ENCODE data around the gene CMC4. TPM values are rescaled to one million over a fixed set of nuclear protein-coding genes. Genes with fewer than 3 reads are reported as not detected.
A peak's percentile ranks its signal among the peaks of the same experiment; 100 is the strongest.

CMC4 gene
- total and polyA plus RNA-seq, 9 of the 15 experiments (the other 6 are each of a cell fraction or from before 2014, with no cell fraction given): 3.5 to 16.9 (median 8.2) TPM

- 0 out of 4 replicates have a peak, but pooled peaks of 1 of the 2 experiments have one; percentile 47 for TF ChIP-seq UBTF (IDR thresholded peaks at IDR 0.05; ENCODE audit: borderline replicate concordance in 1 of 2, low read depth in 2 of 2, low read length in 2 of 2)
- peak; percentile 21; the same call in 1 of the 2 replicates for TF ChIP-seq TOE1 (IDR thresholded peaks at IDR 0.05; ENCODE audit: borderline replicate concordance)
- TF ChIP-seq TOE1 (CRISPR knock-in tag; IDR thresholded peaks at IDR 0.05; ENCODE audit: borderline replicate concordance, low read depth): no peak
- TF ChIP-seq GTF2A2 (tag; IDR thresholded peaks at IDR 0.05): no peak
- TF ChIP-seq, protein P1, sequence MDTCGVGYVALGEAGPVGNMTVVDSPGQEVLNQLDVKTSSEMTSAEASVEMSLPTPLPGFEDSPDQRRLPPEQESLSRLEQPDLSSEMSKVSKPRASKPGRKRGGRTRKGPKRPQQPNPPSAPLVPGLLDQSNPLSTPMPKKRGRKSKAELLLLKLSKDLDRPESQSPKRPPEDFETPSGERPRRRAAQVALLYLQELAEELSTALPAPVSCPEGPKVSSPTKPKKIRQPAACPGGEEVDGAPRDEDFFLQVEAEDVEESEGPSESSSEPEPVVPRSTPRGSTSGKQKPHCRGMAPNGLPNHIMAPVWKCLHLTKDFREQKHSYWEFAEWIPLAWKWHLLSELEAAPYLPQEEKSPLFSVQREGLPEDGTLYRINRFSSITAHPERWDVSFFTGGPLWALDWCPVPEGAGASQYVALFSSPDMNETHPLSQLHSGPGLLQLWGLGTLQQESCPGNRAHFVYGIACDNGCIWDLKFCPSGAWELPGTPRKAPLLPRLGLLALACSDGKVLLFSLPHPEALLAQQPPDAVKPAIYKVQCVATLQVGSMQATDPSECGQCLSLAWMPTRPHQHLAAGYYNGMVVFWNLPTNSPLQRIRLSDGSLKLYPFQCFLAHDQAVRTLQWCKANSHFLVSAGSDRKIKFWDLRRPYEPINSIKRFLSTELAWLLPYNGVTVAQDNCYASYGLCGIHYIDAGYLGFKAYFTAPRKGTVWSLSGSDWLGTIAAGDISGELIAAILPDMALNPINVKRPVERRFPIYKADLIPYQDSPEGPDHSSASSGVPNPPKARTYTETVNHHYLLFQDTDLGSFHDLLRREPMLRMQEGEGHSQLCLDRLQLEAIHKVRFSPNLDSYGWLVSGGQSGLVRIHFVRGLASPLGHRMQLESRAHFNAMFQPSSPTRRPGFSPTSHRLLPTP (IDR thresholded peaks at IDR 0.05; ENCODE audit: borderline replicate concordance, extremely low read depth, insufficient read length): no peak
- no peak for TF ChIP-seq NFATC3 (IDR thresholded peaks at IDR 0.05)
- no peak for TF ChIP-seq EWSR1 (IDR thresholded peaks at IDR 0.05; ENCODE audit: borderline replicate concordance, low read depth, partially characterized antibody)
- TF ChIP-seq, protein P2, sequence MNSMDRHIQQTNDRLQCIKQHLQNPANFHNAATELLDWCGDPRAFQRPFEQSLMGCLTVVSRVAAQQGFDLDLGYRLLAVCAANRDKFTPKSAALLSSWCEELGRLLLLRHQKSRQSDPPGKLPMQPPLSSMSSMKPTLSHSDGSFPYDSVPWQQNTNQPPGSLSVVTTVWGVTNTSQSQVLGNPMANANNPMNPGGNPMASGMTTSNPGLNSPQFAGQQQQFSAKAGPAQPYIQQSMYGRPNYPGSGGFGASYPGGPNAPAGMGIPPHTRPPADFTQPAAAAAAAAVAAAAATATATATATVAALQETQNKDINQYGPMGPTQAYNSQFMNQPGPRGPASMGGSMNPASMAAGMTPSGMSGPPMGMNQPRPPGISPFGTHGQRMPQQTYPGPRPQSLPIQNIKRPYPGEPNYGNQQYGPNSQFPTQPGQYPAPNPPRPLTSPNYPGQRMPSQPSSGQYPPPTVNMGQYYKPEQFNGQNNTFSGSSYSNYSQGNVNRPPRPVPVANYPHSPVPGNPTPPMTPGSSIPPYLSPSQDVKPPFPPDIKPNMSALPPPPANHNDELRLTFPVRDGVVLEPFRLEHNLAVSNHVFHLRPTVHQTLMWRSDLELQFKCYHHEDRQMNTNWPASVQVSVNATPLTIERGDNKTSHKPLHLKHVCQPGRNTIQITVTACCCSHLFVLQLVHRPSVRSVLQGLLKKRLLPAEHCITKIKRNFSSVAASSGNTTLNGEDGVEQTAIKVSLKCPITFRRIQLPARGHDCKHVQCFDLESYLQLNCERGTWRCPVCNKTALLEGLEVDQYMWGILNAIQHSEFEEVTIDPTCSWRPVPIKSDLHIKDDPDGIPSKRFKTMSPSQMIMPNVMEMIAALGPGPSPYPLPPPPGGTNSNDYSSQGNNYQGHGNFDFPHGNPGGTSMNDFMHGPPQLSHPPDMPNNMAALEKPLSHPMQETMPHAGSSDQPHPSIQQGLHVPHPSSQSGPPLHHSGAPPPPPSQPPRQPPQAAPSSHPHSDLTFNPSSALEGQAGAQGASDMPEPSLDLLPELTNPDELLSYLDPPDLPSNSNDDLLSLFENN (IDR thresholded peaks at IDR 0.05; ENCODE audit: low read depth in 2 of 2, low read length in 2 of 2): no peak
- TF ChIP-seq RFX1 (IDR thresholded peaks at IDR 0.05): no peak
- TF ChIP-seq BCOR (IDR thresholded peaks at IDR 0.05): no peak
- no peak for TF ChIP-seq TAF9B (IDR thresholded peaks at IDR 0.05; ENCODE audit: partially characterized antibody)
- no peak for TF ChIP-seq PHB2 (IDR thresholded peaks at IDR 0.05; ENCODE audit: low read depth)
- TF ChIP-seq CCAR2 (IDR thresholded peaks at IDR 0.05; ENCODE audit: low read depth, low read length): no peak
- no peak for TF ChIP-seq KLF6 (CRISPR knock-in tag; IDR thresholded peaks at IDR 0.05; ENCODE audit: borderline replicate concordance)
- TF ChIP-seq ZNF395 (CRISPR knock-in tag; IDR thresholded peaks at IDR 0.05): no peak
- TF ChIP-seq NFYB (IDR thresholded peaks at IDR 0.05; ENCODE audit: extremely low read depth, insufficient read length): no peak
- TF ChIP-seq CHCHD3 (CRISPR knock-in tag; IDR thresholded peaks at IDR 0.05): no peak
- TF ChIP-seq MECOM (CRISPR knock-in tag; IDR thresholded peaks at IDR 0.05): no peak
- no peak for TF ChIP-seq HDAC6 (IDR thresholded peaks at IDR 0.05; ENCODE audit: low read depth, low read length)
Measured at GRCh38 chrX:155022585-155022984, 48.4 kb downstream of the CMC4 start, which contains the start of gene F8 (continued).
